Mesenchymal stem cell (in vitro differentiated cells and primary cell): Measurements from ENCODE around the gene EVA1B.

Source experiments
- DNase-seq: peaks from one replicate; pipeline ENCODE4 v3.0.0-alpha.2; 2013
- H2AFZ ChIP-seq: one replicate; pipeline ENCODE4 v1.6.1; 2013; ENCODE audit warnings: low read depth, mild to moderate bottlenecking, control low read depth, inconsistent platforms, low read length, moderate library complexity
- H2AK5ac ChIP-seq: 2 replicates; pipeline ENCODE4 v1.6.1; 2013; ENCODE audit warnings: low read length, moderate library complexity, mild to moderate bottlenecking, inconsistent platforms; ENCODE audit not compliant: severe bottlenecking
- H2BK120ac ChIP-seq: one replicate; pipeline ENCODE4 v1.6.1; 2013; ENCODE audit warnings: low read depth, mild to moderate bottlenecking, inconsistent platforms, low read length, moderate library complexity
- H2BK12ac ChIP-seq, 2 experiments: one replicate each; pipeline ENCODE4 v1.6.1; 2013; ENCODE audit warnings: inconsistent platforms in 2 of 2, low read length in 2 of 2, mild to moderate bottlenecking in 2 of 2, moderate library complexity in 2 of 2, control low read depth in 1 of 2
- H2BK15ac ChIP-seq: one replicate; pipeline ENCODE4 v1.6.1; 2013; ENCODE audit warnings: mild to moderate bottlenecking, low read depth, inconsistent platforms; ENCODE audit not compliant: poor library complexity, severe bottlenecking
- H2BK5ac ChIP-seq: 2 replicates; pipeline ENCODE4 v1.6.1; 2013; ENCODE audit warnings: low read depth, mild to moderate bottlenecking, low read length, control low read depth, inconsistent platforms; ENCODE audit not compliant: poor library complexity, severe bottlenecking
- H3K14ac ChIP-seq, 2 experiments: one replicate each; pipeline ENCODE4 v1.6.1; 2013; ENCODE audit warnings: inconsistent platforms in 2 of 2, low read length in 2 of 2, control low read depth in 1 of 2, mild to moderate bottlenecking in 1 of 2, moderate library complexity in 1 of 2
- H3K18ac ChIP-seq, 2 experiments: one replicate each; pipeline ENCODE4 v1.6.1; 2013; ENCODE audit warnings: inconsistent platforms in 2 of 2, low read length in 2 of 2, control low read depth in 1 of 2, low read depth in 1 of 2, mild to moderate bottlenecking in 1 of 2
- H3K23ac ChIP-seq, 2 experiments: one replicate each; pipeline ENCODE4 v1.6.1; 2013; ENCODE audit warnings: inconsistent platforms in 2 of 2, low read length in 2 of 2, mild to moderate bottlenecking in 2 of 2, moderate library complexity in 2 of 2, control low read depth in 1 of 2
- H3K27ac ChIP-seq: 2 replicates; pipeline ENCODE4 v1.5.1; 2013; ENCODE audit warnings: mild to moderate bottlenecking, moderate library complexity, low read length, control low read depth, inconsistent platforms; ENCODE audit not compliant: poor library complexity, severe bottlenecking
- H3K27me3 ChIP-seq, 2 experiments: 2 replicates each; pipeline versions ENCODE4 v1.6.1 to v1.7.0; 2013; ENCODE audit warnings: low read length in 2 of 2, mild to moderate bottlenecking in 2 of 2, moderate library complexity in 2 of 2, control low read depth in 1 of 2, inconsistent platforms in 1 of 2; ENCODE audit not compliant: control insufficient read depth in 1 of 2, insufficient read depth in 1 of 2
- H3K36me3 ChIP-seq, 2 experiments: 2 replicates each; pipeline versions ENCODE4 v1.6.1 to v1.7.0; 2013; ENCODE audit warnings: low read length in 2 of 2, control low read depth in 1 of 2, inconsistent platforms in 1 of 2, low read depth in 1 of 2, mild to moderate bottlenecking in 1 of 2; ENCODE audit not compliant: insufficient read depth in 2 of 2, control insufficient read depth in 1 of 2
- H3K4ac ChIP-seq, 2 experiments: one replicate each; pipeline ENCODE4 v1.6.1; 2013; ENCODE audit warnings: inconsistent platforms in 2 of 2, low read length in 2 of 2, mild to moderate bottlenecking in 2 of 2, moderate library complexity in 2 of 2, control low read depth in 1 of 2, low read depth in 1 of 2
- H3K4me1 ChIP-seq: 2 replicates; pipeline ENCODE4 v1.6.1; 2013; ENCODE audit warnings: low read depth, low read length, control low read depth; ENCODE audit not compliant: control insufficient read depth, insufficient read depth
- H3K4me2 ChIP-seq: 2 replicates; pipeline ENCODE4 v1.6.1; 2013; ENCODE audit warnings: low read length, mild to moderate bottlenecking, inconsistent platforms; ENCODE audit not compliant: poor library complexity, severe bottlenecking
- H3K4me3 ChIP-seq, 2 experiments: 2 replicates each; pipeline versions ENCODE4 v1.5.1 to v1.7.0; 2013; ENCODE audit warnings: low read length in 2 of 2, mild to moderate bottlenecking in 2 of 2, control low read depth in 1 of 2, low read depth in 1 of 2; ENCODE audit not compliant: insufficient read depth in 1 of 2
- H3K79me1 ChIP-seq: replicated peaks from 2 replicates; pipeline ENCODE4 v1.6.1; 2013; ENCODE audit warnings: mild to moderate bottlenecking, control low read depth, low read length, inconsistent platforms; ENCODE audit not compliant: poor library complexity, severe bottlenecking
- H3K9ac ChIP-seq: 2 replicates; pipeline ENCODE4 v1.7.0; 2013; ENCODE audit warnings: mild to moderate bottlenecking, low read length, moderate library complexity
- H3K9me3 ChIP-seq: 2 replicates; pipeline ENCODE4 v1.7.0; 2013; ENCODE audit warnings: mild to moderate bottlenecking, low read length; ENCODE audit not compliant: control insufficient read depth
- H4K8ac ChIP-seq: one replicate; pipeline ENCODE4 v1.6.1; 2013; ENCODE audit warnings: inconsistent platforms, mild to moderate bottlenecking, low read length, moderate library complexity
- H4K91ac ChIP-seq: one replicate; pipeline ENCODE4 v1.6.1; 2013; ENCODE audit warnings: mild to moderate bottlenecking, low read length, inconsistent platforms
- WGBS: methylation state at CpG from one replicate; pipeline ENCODE4 v1.1.7; 2013; ENCODE audit warnings: mixed read lengths; 5-methylcytosine and 5-hydroxymethylcytosine counted together

The EVA1B gene

DNA sequence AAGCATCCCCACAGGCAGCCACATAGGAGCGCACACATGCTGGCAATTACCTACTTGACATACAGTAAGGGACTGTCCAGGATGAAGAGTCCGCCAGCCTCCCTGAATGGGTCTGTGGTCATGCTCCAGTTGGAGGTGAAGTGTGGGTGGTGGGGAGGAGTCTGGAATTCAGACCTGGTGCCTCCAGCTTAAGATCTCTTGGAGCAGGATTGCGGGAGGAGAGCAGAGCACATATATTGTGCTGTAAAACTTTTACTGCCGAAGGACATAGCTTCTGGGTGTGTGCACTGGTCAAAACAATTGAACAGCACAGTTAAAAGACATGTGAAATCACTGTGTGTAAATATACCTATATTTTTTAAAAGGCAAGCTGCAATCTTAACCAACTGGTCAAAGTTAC is 44.4 kb upstream of the EVA1B start:
- Histone ChIP-seq H3K4me2 (no peak overlapping the region), H3K23ac (peak overlapping the region in 1 of 2 experiments; percentile 32), H3K27ac (no peak overlapping the region), H2BK12ac (peak overlapping the region in 1 of 2 experiments; percentile 22), H4K91ac (no peak overlapping the region), H3K9me3 (no peaks in the 10 kb centered on the region), H3K14ac (no peak overlapping the region), H2AFZ (no peak overlapping the region), H3K4ac (no peak overlapping the region), H2BK15ac (no peak overlapping the region), H3K36me3 (peaks cover 25 to 34% of the 10 kb centered on the region in 2 experiments), H3K79me1 (peaks cover 12% of the 10 kb centered on the region), H2BK5ac (no peak overlapping the region), H2AK5ac (peak overlapping the region; percentile 30), H2BK120ac (no peak overlapping the region), H4K8ac (no peak overlapping the region), H3K27me3 (no peaks in the 10 kb centered on the region), H3K4me3 (no peak overlapping the region), H3K18ac (no peak overlapping the region), H3K9ac (no peak overlapping the region), H3K4me1 (peaks cover 34% of the 10 kb centered on the region)
- 97% methylated on average over 2 of the region's 4 CpGs for WGBS
- no peak for DNase-seq

DNA sequence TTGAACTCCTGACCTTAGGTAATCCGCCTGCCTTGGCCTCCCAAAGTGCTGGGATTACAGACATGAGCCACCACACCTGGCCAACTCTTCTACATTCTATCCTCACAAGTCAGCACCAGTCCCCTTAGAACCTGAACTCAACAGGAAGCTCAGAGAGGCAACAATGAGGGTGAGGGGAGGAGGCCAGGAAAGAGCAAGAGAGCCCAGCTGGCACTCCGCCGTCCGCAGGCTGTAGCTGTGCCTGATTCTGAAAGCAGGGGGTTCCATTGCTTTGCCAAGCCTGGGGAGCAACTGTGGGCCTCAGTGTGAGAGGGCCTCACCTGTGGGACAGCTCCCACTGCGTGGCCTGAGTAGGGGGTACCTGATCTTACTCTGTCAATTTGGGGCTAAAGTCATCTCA is 43.6 kb upstream of the EVA1B start:
- Histone ChIP-seq H3K14ac (no peak overlapping the region), H4K8ac (peak overlapping the region; percentile 7), H3K79me1 (peaks cover 16% of the 10 kb centered on the region), H2BK120ac (no peak overlapping the region), H3K9ac (no peak overlapping the region), H3K9me3 (no peaks in the 10 kb centered on the region), H3K27ac (no peak overlapping the region), H3K4ac (no peak overlapping the region), H3K4me1 (peaks cover 28% of the 10 kb centered on the region), H3K27me3 (no peaks in the 10 kb centered on the region), H2BK5ac (no peak overlapping the region), H3K4me3 (no peak overlapping the region), H4K91ac (peak overlapping the region; percentile 20), H3K23ac (no peak overlapping the region), H2AFZ (no peak overlapping the region), H3K36me3 (peaks cover 32 to 39% of the 10 kb centered on the region in 2 experiments), H2BK12ac (no peak overlapping the region), H2BK15ac (no peak overlapping the region), H3K18ac (peak overlapping the region in 1 of 2 experiments; percentile 11), H2AK5ac (peak overlapping the region; percentile 1), H3K4me2 (no peak overlapping the region)
- DNase-seq = no peak
- 98% methylated on average over 5 of the region's 5 CpGs for WGBS

DNA sequence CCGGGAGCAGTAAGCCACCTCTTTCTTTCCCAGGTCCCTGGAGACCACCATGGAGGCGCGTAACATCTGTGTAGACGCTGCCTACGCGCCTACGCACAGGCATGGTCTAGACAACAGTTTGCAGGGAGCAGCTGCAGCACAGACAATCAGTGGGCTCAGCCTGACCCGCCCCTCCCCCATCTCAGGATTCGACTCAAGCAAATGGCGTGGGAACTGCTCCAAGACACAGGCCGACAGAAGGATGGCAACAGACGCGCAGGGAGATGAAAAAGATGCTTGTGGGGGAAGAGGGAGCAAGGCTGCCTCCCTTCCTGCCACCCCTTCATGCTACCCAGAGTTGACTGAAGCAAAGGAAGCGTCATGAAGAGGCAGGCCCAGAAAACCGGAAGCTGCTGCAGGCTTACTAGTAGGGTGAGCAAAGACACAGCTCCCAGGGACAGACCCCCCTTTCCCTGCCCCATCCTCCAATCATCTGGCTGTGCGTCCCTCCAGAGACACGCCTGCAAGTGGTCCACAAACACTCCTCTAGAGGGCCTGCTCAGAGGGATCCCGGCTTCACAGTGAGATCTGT is 42.7 kb upstream of the EVA1B start:
- peak overlapping the region; percentile 9 for H2BK120ac ChIP-seq
- H3K9me3 ChIP-seq = no peaks in the 10 kb centered on the region
- H3K23ac ChIP-seq = no peak overlapping the region
- peak overlapping the region; percentile 74 for H3K9ac ChIP-seq
- H3K27me3 ChIP-seq = no peaks in the 10 kb centered on the region
- peaks cover 30% of the 10 kb centered on the region for H3K4me1 ChIP-seq
- H3K14ac ChIP-seq = peak overlapping the region in 1 of 2 experiments; percentile 55
- H3K4me2 ChIP-seq = no peak overlapping the region
- DNase-seq = peak; percentile 53
- peak overlapping the region in 1 of 2 experiments; percentile 10 for H3K4me3 ChIP-seq
- peak overlapping the region; percentile 0 to 18 for H2BK12ac ChIP-seq
- no peak overlapping the region for H2BK5ac ChIP-seq
- peak overlapping the region; percentile 3 to 73 for H3K18ac ChIP-seq
- peak overlapping the region; percentile 75 for H4K91ac ChIP-seq
- H4K8ac ChIP-seq = peak overlapping the region; percentile 88
- H2BK15ac ChIP-seq = peak overlapping the region; percentile 17
- WGBS = 74% methylated on average over 16 of the region's 18 CpGs
- H2AK5ac ChIP-seq = peak overlapping the region; percentile 23
- no peak overlapping the region for H2AFZ ChIP-seq
- no peak overlapping the region for H3K27ac ChIP-seq
- H3K79me1 ChIP-seq = peaks cover 17% of the 10 kb centered on the region
- H3K4ac ChIP-seq = peak overlapping the region; percentile 44 to 68
- H3K36me3 ChIP-seq = peaks cover 41 to 45% of the 10 kb centered on the region in 2 experiments

DNA sequence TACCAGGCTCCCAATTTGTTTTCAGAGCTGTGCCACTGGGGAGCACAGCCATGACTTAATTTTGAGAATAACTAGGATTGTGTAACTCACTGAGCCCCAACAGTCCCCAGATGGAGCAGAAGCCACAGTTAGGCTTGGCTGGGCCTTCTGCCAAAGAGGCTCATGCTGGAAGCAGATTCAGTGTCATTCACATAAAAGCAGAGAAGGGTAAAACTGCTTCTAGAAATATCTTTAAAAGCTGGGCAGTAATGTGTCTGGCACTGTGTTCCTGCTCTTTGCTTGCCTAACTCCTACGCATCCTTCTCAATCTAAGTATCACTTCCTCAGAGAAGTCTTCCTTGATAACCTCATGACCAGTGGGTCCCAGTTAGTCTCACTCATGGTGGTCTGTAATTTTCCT is 41.9 kb upstream of the EVA1B start:
- H3K23ac ChIP-seq = peak overlapping the region in 1 of 2 experiments; percentile 2
- H2BK12ac ChIP-seq = no peak overlapping the region
- H3K4me1 ChIP-seq = peaks cover 30% of the 10 kb centered on the region
- DNase-seq = peak; percentile 48
- H3K36me3 ChIP-seq = peaks cover 47 to 49% of the 10 kb centered on the region in 2 experiments
- no peak overlapping the region for H3K18ac ChIP-seq
- peak overlapping the region; percentile 74 for H3K9ac ChIP-seq
- no peaks in the 10 kb centered on the region for H3K27me3 ChIP-seq
- no peak overlapping the region for H2AFZ ChIP-seq
- no peak overlapping the region for H3K27ac ChIP-seq
- no peak overlapping the region for H2AK5ac ChIP-seq
- H3K14ac ChIP-seq = no peak overlapping the region
- 100% methylated on average over 1 of the region's 1 CpG for whole genome bisulfite sequencing
- no peak overlapping the region for H2BK15ac ChIP-seq
- no peak overlapping the region for H4K91ac ChIP-seq
- no peak overlapping the region for H3K4ac ChIP-seq
- no peak overlapping the region for H4K8ac ChIP-seq
- no peaks in the 10 kb centered on the region for H3K9me3 ChIP-seq
- H3K79me1 ChIP-seq = peaks cover 21% of the 10 kb centered on the region
- H3K4me3 ChIP-seq = no peak overlapping the region
- no peak overlapping the region for H2BK120ac ChIP-seq
- H2BK5ac ChIP-seq = no peak overlapping the region
- H3K4me2 ChIP-seq = no peak overlapping the region
